Keratinocyte (primary cell): ENCODE data around the gene CTDSP1.

Source experiments
- CTCF ChIP-seq, 3 experiments: IDR thresholded peaks in 1 of 3; conservative IDR thresholded peaks in 1 of 3; optimal IDR thresholded peaks in 1 of 3; 2 replicates in 2 of 3; 3 replicates in 1 of 3; pipeline versions ENCODE3 to v1.5.1; 2011; ENCODE audit warnings: low read length in 3 of 3, mild to moderate bottlenecking in 3 of 3, moderate library complexity in 2 of 3, control low read depth in 1 of 3, inconsistent platforms in 1 of 3; ENCODE audit not compliant: insufficient read depth in 2 of 3; ENCODE audit errors: extremely low read depth in 1 of 3
- EZH2 ChIP-seq: IDR thresholded peaks from one replicate; pipeline ENCODE4 v1.6.1; 2012; ENCODE audit warnings: inconsistent platforms, mild to moderate bottlenecking, low read length, moderate library complexity

DNA sequence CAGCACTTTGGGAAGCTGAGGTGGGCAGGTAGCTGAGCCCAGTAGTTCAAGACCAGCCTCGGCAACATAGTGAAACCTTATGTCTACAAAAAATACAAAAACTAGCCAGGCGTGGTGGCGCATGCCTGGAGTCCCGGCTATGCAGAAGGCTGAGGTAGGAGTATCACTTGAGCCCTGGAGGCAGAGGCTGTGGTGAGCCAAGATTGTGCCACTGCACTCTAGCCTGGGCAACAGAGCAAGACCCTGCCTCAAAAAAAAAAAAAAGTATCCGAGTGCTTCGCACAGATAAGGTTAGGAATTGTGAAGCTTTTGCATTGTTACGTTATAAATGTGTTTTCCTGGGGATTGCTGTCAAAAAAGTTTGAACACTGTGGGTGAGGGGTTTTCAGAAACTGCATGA, 4.1 kb downstream of the CTDSP1 start:
- TF ChIP-seq CTCF (optimal IDR thresholded peaks at IDR 0.05 in 1 of 3, IDR thresholded peaks at IDR 0.05 in 1 of 3, conservative IDR thresholded peaks at IDR 0.05 in 1 of 3; ENCODE audit: extremely low read depth in 1 of 3, insufficient read depth in 2 of 3, low read length in 3 of 3) = no peak
- TF ChIP-seq EZH2 = no peak
